Measurements from ENCODE around the gene MST1R. TPM values are rescaled to one million over a fixed set of nuclear protein-coding genes. Genes with fewer than 3 reads are reported as not detected.

Gene MST1R
- total and polyA plus RNA-seq, 2 experiments from 2014 or later: 2.2 to 3.4 TPM

- H3K9me3 ChIP-seq (ENCODE audit: low read depth): no peaks in the 10 kb centered on the region
- no peak overlapping the region for H3K4me3 ChIP-seq
- no peaks in the 10 kb centered on the region for H3K36me3 ChIP-seq
- H3K27me3 ChIP-seq: peaks cover 38% of the 10 kb centered on the region
- no peak for TF ChIP-seq CTCF (IDR thresholded peaks at IDR 0.05; ENCODE audit: low read depth, low read length)
- peaks cover 5% of the 10 kb centered on the region for H3K4me1 ChIP-seq (ENCODE audit: low read depth)
- no peak overlapping the region for H3K27ac ChIP-seq
- no peak for DNase-seq (ENCODE audit: low read depth in 1 of 2, low spot score in 1 of 2)
These were observed 38.4 kb downstream of the MST1R start for GRCh38 chr3:49865198-49865784.

- H3K9me3 ChIP-seq (ENCODE audit: low read depth): no peaks in the 10 kb centered on the region
- H3K36me3 ChIP-seq: no peaks in the 10 kb centered on the region
- H3K27me3 ChIP-seq: peaks cover 30% of the 10 kb centered on the region
- no peak overlapping the region for H3K27ac ChIP-seq
- TF ChIP-seq CTCF (IDR thresholded peaks at IDR 0.05; ENCODE audit: low read depth, low read length): no peak
- DNase-seq (ENCODE audit: low read depth in 1 of 2, low spot score in 1 of 2): no peak
- H3K4me3 ChIP-seq: no peak overlapping the region
- H3K4me1 ChIP-seq (ENCODE audit: low read depth): peaks cover 5% of the 10 kb centered on the region
These were observed 39.2 kb downstream of the MST1R start for GRCh38 chr3:49864505-49864904.

GRCh38 chr3:49859576-49860305 lies 43.9 kb downstream of the MST1R start:
- no peak for DNase-seq (ENCODE audit: low read depth in 1 of 2, low spot score in 1 of 2)
- no peak for TF ChIP-seq CTCF (IDR thresholded peaks at IDR 0.05; ENCODE audit: low read depth, low read length)
- H3K27me3 ChIP-seq: peaks cover 13% of the 10 kb centered on the region
- H3K27ac ChIP-seq: no peak overlapping the region
- H3K4me3 ChIP-seq: no peak overlapping the region
- no peaks in the 10 kb centered on the region for H3K9me3 ChIP-seq (ENCODE audit: low read depth)
- H3K4me1 ChIP-seq (ENCODE audit: low read depth): peaks cover 5% of the 10 kb centered on the region
- H3K36me3 ChIP-seq: no peaks in the 10 kb centered on the region

- peak; percentile 94 to 98 for DNase-seq (ENCODE audit: low read depth in 1 of 2, low spot score in 1 of 2)
- Histone ChIP-seq H3K27ac (no peak within 1 kb of the TSS), H3K9me3 (ENCODE audit: low read depth) (no peaks in the 10 kb centered on the region), H3K4me3 (peak within 1 kb of the TSS; percentile 63), H3K4me1 (ENCODE audit: low read depth) (peaks cover 5% of the 10 kb centered on the region), H3K27me3 (no peaks in the 10 kb centered on the region), H3K36me3 (no peaks in the 10 kb centered on the region)
- TF ChIP-seq CTCF (IDR thresholded peaks at IDR 0.05; ENCODE audit: low read depth, low read length): no peak
These were observed 47.3 kb downstream of the MST1R start, which contains the start of gene TRAIP for GRCh38 chr3:49856181-49857005. TSS of gene TRAIP (minus strand) at chr3:49856564. CDS start at chr3:49856453, 111 bp downstream.

- Histone ChIP-seq H3K4me3 (peak overlapping the region; percentile 63), H3K9me3 (ENCODE audit: low read depth) (no peaks in the 10 kb centered on the region), H3K4me1 (ENCODE audit: low read depth) (peaks cover 5% of the 10 kb centered on the region), H3K27ac (no peak overlapping the region), H3K27me3 (no peaks in the 10 kb centered on the region), H3K36me3 (no peaks in the 10 kb centered on the region)
- DNase-seq (ENCODE audit: low read depth in 1 of 2, low spot score in 1 of 2): no peak
- no peak for TF ChIP-seq CTCF (IDR thresholded peaks at IDR 0.05; ENCODE audit: low read depth, low read length)
These were observed 48.0 kb downstream of the MST1R start for GRCh38 chr3:49855662-49856061.
